H1 (cell line): Measurements from ENCODE around the gene LRP8. TPM values are rescaled to one million over a fixed set of nuclear protein-coding genes. Genes with fewer than 3 reads are reported as not detected.

Experiments
- CTCF ChIA-PET: fragments of 300-600 bp; sonication (Branson Sonifier 250); formaldehyde crosslinking; loops from one replicate; lab custom pipeline; 2021; ENCODE audit not compliant: partially characterized antibody; lab: Charles Lee
- POLR2A ChIA-PET: fragments of 300-600 bp; sonication (Branson Sonifier 250); formaldehyde crosslinking; loops from one replicate; lab custom pipeline; 2021; ENCODE audit warnings: inconsistent platforms; ENCODE audit not compliant: partially characterized antibody; lab: Charles Lee
- DNase-seq, 2 experiments: peaks; one replicate each; pipeline versions ENCODE4 v3.0.0 to v3.0.0-alpha.2; 2010 to 2022; ENCODE audit warnings: low spot score in 2 of 2, low read depth in 1 of 2, mixed read lengths in 1 of 2
- FAIRE-seq: peaks from 2 replicates; lab custom pipeline; 2011; peaks lifted over from hg19 to GRCh38; lab: Jason Lieb, UNC
- H2AFZ ChIP-seq: 2 replicates; pipeline ENCODE4 v1.8.1; 2012; ENCODE audit warnings: low read length, inconsistent platforms
- H2AK5ac ChIP-seq: 2 replicates; pipeline ENCODE4 v1.6.1; 2013; ENCODE audit warnings: low read depth, low read length
- H2BK120ac ChIP-seq: replicated peaks from 2 replicates; pipeline ENCODE3; 2013; ENCODE audit warnings: low read depth, low read length, inconsistent platforms
- H2BK12ac ChIP-seq: 2 replicates; pipeline ENCODE4 v1.6.1; 2013; ENCODE audit warnings: low read depth, low read length
- H2BK15ac ChIP-seq: 2 replicates; pipeline ENCODE4 v1.6.1; 2013; ENCODE audit warnings: low read length
- H2BK20ac ChIP-seq: 2 replicates; pipeline ENCODE4 v1.6.1; 2013; ENCODE audit warnings: low read length
- H2BK5ac ChIP-seq: 2 replicates; pipeline ENCODE4 v1.6.1; 2013; ENCODE audit warnings: low read depth, low read length
- H3K14ac ChIP-seq: 2 replicates; pipeline ENCODE4 v1.6.1; 2013; ENCODE audit warnings: inconsistent platforms; ENCODE audit not compliant: insufficient read length
- H3K18ac ChIP-seq: 2 replicates; pipeline ENCODE4 v1.6.1; 2013; ENCODE audit warnings: low read length; ENCODE audit errors: extremely low read depth
- H3K23ac ChIP-seq: 2 replicates; pipeline ENCODE4 v1.6.1; 2013; ENCODE audit warnings: inconsistent platforms; ENCODE audit not compliant: insufficient read length
- H3K23me2 ChIP-seq: 2 replicates; pipeline ENCODE4 v1.6.1; 2013; ENCODE audit warnings: low read depth, low read length
- H3K27ac ChIP-seq: 2 replicates; pipeline ENCODE4 v1.6.1; 2011; ENCODE audit warnings: low read depth, low read length, inconsistent platforms
- H3K27me3 ChIP-seq, 4 experiments: replicated peaks in 1 of 4; 1 replicate in 1 of 4; 2 replicates in 3 of 4; pipeline versions ENCODE4 v1.6.1 to v1.8.1; 2011 to 2013; ENCODE audit warnings: low read length in 3 of 4, mild to moderate bottlenecking in 3 of 4, inconsistent platforms in 2 of 4, mixed read lengths in 2 of 4, moderate library complexity in 1 of 4; ENCODE audit not compliant: control insufficient read depth in 3 of 4, insufficient read depth in 3 of 4; ENCODE audit errors: extremely low read depth in 1 of 4
- H3K36me3 ChIP-seq, 4 experiments: 2 replicates each; pipeline versions ENCODE4 v1.6.1 to v1.8.1; 2011 to 2013; ENCODE audit warnings: mild to moderate bottlenecking in 4 of 4, low read length in 3 of 4, moderate library complexity in 2 of 4, control low read depth in 1 of 4, inconsistent platforms in 1 of 4; ENCODE audit not compliant: insufficient read depth in 4 of 4, control insufficient read depth in 2 of 4
- H3K4ac ChIP-seq: replicated peaks from 2 replicates; pipeline ENCODE3; 2013; ENCODE audit warnings: low read length, low read depth, mixed read lengths, inconsistent platforms; ENCODE audit not compliant: insufficient read length
- H3K4me1 ChIP-seq, 4 experiments: replicated peaks in 1 of 4; 1 replicate in 1 of 4; 2 replicates in 3 of 4; pipeline versions ENCODE4 v1.6.1 to v1.8.1; 2011 to 2013; ENCODE audit warnings: low read length in 3 of 4, inconsistent platforms in 2 of 4, mixed read lengths in 1 of 4; ENCODE audit not compliant: insufficient read depth in 4 of 4, control insufficient read depth in 3 of 4
- H3K4me2 ChIP-seq, 2 experiments: 2 replicates each; pipeline versions ENCODE4 v1.6.1 to v1.8.1; 2011 to 2013; ENCODE audit warnings: low read depth in 2 of 2, low read length in 2 of 2, control low read depth in 1 of 2, inconsistent platforms in 1 of 2, mild to moderate bottlenecking in 1 of 2; ENCODE audit not compliant: insufficient read depth in 1 of 2
- H3K4me3 ChIP-seq, 4 experiments: fragments of 200-600, 300-600 bp in 1 of 4; sonication (generic), shearing (Covaris generic), sonication (Bioruptor Twin) in 1 of 4; 2 replicates each; pipeline versions ENCODE4 v1.5.1 to v1.8.1; 2011 to 2016; ENCODE audit warnings: low read length in 4 of 4, low read depth in 3 of 4, control low read depth in 2 of 4, inconsistent platforms in 2 of 4, mild to moderate bottlenecking in 2 of 4, mixed read lengths in 1 of 4, moderate library complexity in 1 of 4; ENCODE audit not compliant: insufficient read depth in 2 of 4; ENCODE audit errors: extremely low read depth in 1 of 4
- H3K56ac ChIP-seq: replicated peaks from 2 replicates; pipeline ENCODE3; 2013; ENCODE audit warnings: low read depth, mild to moderate bottlenecking, mixed read lengths, low read length, inconsistent platforms; ENCODE audit not compliant: insufficient read length
- H3K79me1 ChIP-seq: 2 replicates; pipeline ENCODE4 v1.6.1; 2013; ENCODE audit warnings: low read depth, low read length, control low read depth
- H3K79me2 ChIP-seq, 2 experiments: 2 replicates each; pipeline versions ENCODE4 v1.6.1 to v1.8.1; 2012 to 2013; ENCODE audit warnings: low read length in 2 of 2, mild to moderate bottlenecking in 2 of 2, inconsistent platforms in 1 of 2; ENCODE audit not compliant: insufficient read depth in 2 of 2, control insufficient read depth in 1 of 2
- H3K9ac ChIP-seq, 4 experiments: replicated peaks in 1 of 4; 1 replicate in 1 of 4; 2 replicates in 3 of 4; pipeline versions ENCODE4 v1.6.1 to v1.8.1; 2011 to 2013; ENCODE audit warnings: low read depth in 3 of 4, low read length in 3 of 4, control low read depth in 2 of 4, mild to moderate bottlenecking in 2 of 4, moderate library complexity in 2 of 4, inconsistent platforms in 1 of 4; ENCODE audit errors: extremely low read depth in 1 of 4
- H3K9me3 ChIP-seq, 2 experiments: 2 replicates each; pipeline versions ENCODE4 v1.6.1 to v1.8.1; 2012 to 2013; ENCODE audit warnings: mild to moderate bottlenecking in 2 of 2, moderate library complexity in 2 of 2, control low read depth in 1 of 2, inconsistent platforms in 1 of 2, low read depth in 1 of 2, low read length in 1 of 2, mixed read lengths in 1 of 2; ENCODE audit not compliant: insufficient read depth in 2 of 2
- H4K20me1 ChIP-seq, 2 experiments: replicated peaks in 1 of 2; 2 replicates each; pipeline versions ENCODE3 to v1.8.1; 2011 to 2013; ENCODE audit warnings: inconsistent platforms in 2 of 2, low read length in 2 of 2, mild to moderate bottlenecking in 1 of 2; ENCODE audit not compliant: insufficient read depth in 2 of 2, control insufficient read depth in 1 of 2
- H4K5ac ChIP-seq: 2 replicates; pipeline ENCODE4 v1.6.1; 2013; ENCODE audit warnings: low read length, low read depth, mixed read lengths, inconsistent platforms; ENCODE audit not compliant: insufficient read length
- H4K8ac ChIP-seq: 2 replicates; pipeline ENCODE4 v1.8.0; 2013; ENCODE audit warnings: mild to moderate bottlenecking, moderate library complexity, low read length, inconsistent platforms; ENCODE audit not compliant: insufficient read depth; ENCODE audit errors: extremely low read depth
- H4K91ac ChIP-seq: replicated peaks from 2 replicates; pipeline ENCODE3; 2013; ENCODE audit warnings: low read length, mixed read lengths, inconsistent platforms; ENCODE audit not compliant: insufficient read length
- CTCF ChIP-seq, 3 experiments: IDR thresholded peaks; 1 replicate in 2 of 3; 2 replicates in 1 of 3; pipeline versions ENCODE4 v1.5.1 to v1.6.1; 2011; ENCODE audit warnings: low read length in 3 of 3, mild to moderate bottlenecking in 3 of 3, inconsistent platforms in 2 of 3, low read depth in 1 of 3, moderate library complexity in 1 of 3; ENCODE audit not compliant: insufficient read depth in 1 of 3; ENCODE audit errors: control extremely low read depth in 1 of 3
- JUN ChIP-seq: IDR thresholded peaks from 2 replicates; pipeline ENCODE4 v1.6.1; 2011; ENCODE audit warnings: low read depth, mild to moderate bottlenecking, improper control_type of control experiment, low read length
- SIRT6 ChIP-seq: IDR thresholded peaks from one replicate; pipeline ENCODE4 v1.7.1; 2012; ENCODE audit warnings: low read length, inconsistent platforms
- WGBS, 2 experiments: shearing (Covaris generic) in 1 of 2; methylation state at CpG; one replicate each; pipeline versions ENCODE4 v1.1.6 to v1.1.7; 2013 to 2015; ENCODE audit warnings: low lambda C conversion rate in 2 of 2, mixed read lengths in 2 of 2, inconsistent platforms in 1 of 2, low coverage in 1 of 2, missing lambda C conversion rate in 1 of 2; ENCODE audit not compliant: insufficient replicate concordance in 2 of 2, insufficient coverage in 1 of 2, insufficient read length in 1 of 2; ENCODE audit errors: extremely low coverage in 1 of 2, missing lambda C conversion rate in 1 of 2; 5-methylcytosine and 5-hydroxymethylcytosine counted together
- polyA plus RNA-seq, 7 experiments: library from polyadenylated mRNA; depleted of rRNA in 3 of 7; stranded (reverse) in 5 of 7; unstranded in 2 of 7; fragments of >200 nt in 5 of 7; fragments of 200-250 nt in 2 of 7; gene quantifications; 1 replicate in 5 of 7; 2 replicates in 1 of 7; 4 replicates in 1 of 7; pipeline versions ENCODE4 v1.2.1 to v1.2.3, GENCODE V29; 2011 to 2013; ENCODE audit warnings: missing spikeins in 2 of 7, mixed read lengths in 2 of 7
- total RNA-seq: library from RNA; stranded (reverse); fragmentation: NEBNext Ultra II Directional; extraction: Animal tissue kit (Norgen Biotek cat#: 25700); gene quantifications from 2 replicates; pipeline ENCODE4 v1.2.1, GENCODE V29; 2021

Gene LRP8
- total and polyA plus RNA-seq, 2 of the 8 experiments (the other 6 are each of a cell fraction or from before 2014, with no cell fraction given) = 63.2 to 66.4 TPM

- Histone ChIP-seq H4K8ac (no peak overlapping the region), H3K4me1 (no peaks in the 10 kb centered on the region), H4K20me1 (peaks cover 0 to 5% of the 10 kb centered on the region in 2 experiments), H4K5ac (no peak overlapping the region), H2BK15ac (no peak overlapping the region), H3K23ac (no peak overlapping the region), H2BK5ac (no peak overlapping the region), H3K4ac (no peak overlapping the region), H2AFZ (no peak overlapping the region), H3K79me2 (peaks cover 0 to 6% of the 10 kb centered on the region in 2 experiments; a peak in 1 of 4 replicates), H3K9ac (no peak overlapping the region), H3K14ac (no peak overlapping the region), H3K79me1 (peaks cover 2% of the 10 kb centered on the region; the same call in 1 of the 2 replicates), H3K27me3 (no peaks in the 10 kb centered on the region), H3K27ac (no peak overlapping the region), H4K91ac (no peak overlapping the region), H3K18ac (no peak overlapping the region), H2AK5ac (no peak overlapping the region), H2BK120ac (no peak overlapping the region), H3K56ac (no peak overlapping the region), H3K9me3 (no peaks in the 10 kb centered on the region), H3K36me3 (peaks cover 11 to 71% (median 25%) of the 10 kb centered on the region in 4 experiments), H3K4me3 (no peak overlapping the region), H2BK12ac (no peak overlapping the region), H2BK20ac (no peak overlapping the region), H3K4me2 (no peak overlapping the region), H3K23me2 (no peaks in the 10 kb centered on the region; the same call in 1 of the 2 replicates)
- ChIA-PET POLR2A (interaction anchor here (1.0 to 1.7 kb wide), 4 partner anchors 10 to 21 kb away, joined by 4 to 5 read pairs (median 4); no protein-coding TSS in a partner anchor), CTCF (no interaction called here)
- DNase-seq = no peak
- TF ChIP-seq SIRT6 (no peak), JUN (no peak), CTCF (IDR thresholded peaks at IDR 0.05; ENCODE audit: control extremely low read depth in 1 of 3, insufficient read depth in 1 of 3, low read depth in 1 of 3, low read length in 3 of 3) (no peak)
- WGBS, 2 experiments = 89% methylated on average over 5 of the region's 5 CpGs; no CpG with 5 or more reads in 1 of the 2 experiments
- FAIRE-seq = no peak
Observed at GRCh38 chr1:53214376-53214940, 113.4 kb downstream of the LRP8 start.
